Endometrial microvascular endothelial cells (primary cell): ENCODE data around the gene TMEM247. TPM values are rescaled to one million over a fixed set of nuclear protein-coding genes. Genes with fewer than 3 reads are reported as not detected.

Experiments
- total RNA-seq: library from RNA; depleted of rRNA; stranded (reverse); fragments of >200 nt; gene quantifications from one replicate; pipeline ENCODE4 v1.2.3, GENCODE V29; 2015; ENCODE audit errors: inconsistent ontology term

TMEM247 gene
- total RNA-seq, 1 donor from 2014 or later: not detected

Other genes with a start within 250 kb of the TMEM247 start
- 254 TPM for gene EPAS1, start 182.2 kb upstream of the TMEM247 start, total RNA-seq
- 41.0 TPM for gene RHOQ, start 62.9 kb downstream of the TMEM247 start, total RNA-seq
- 6.2 TPM for gene ATP6V1E2, start 63.0 kb downstream of the TMEM247 start, total RNA-seq
- gene PIGF, start 137.5 kb downstream of the TMEM247 start, total RNA-seq: 25.6 TPM
- 8.9 TPM for gene CRIPT, start 137.7 kb downstream of the TMEM247 start, total RNA-seq
- 14.3 TPM for gene SOCS5, start 219.7 kb downstream of the TMEM247 start, total RNA-seq